ENCODE measurements around the gene WSCD1. TPM values are rescaled to one million over a fixed set of nuclear protein-coding genes. Genes with fewer than 3 reads are reported as not detected.

Gene WSCD1
- total RNA-seq, 1 experiment from 2014 or later, result not detected

- no peaks in the 10 kb centered on the region for H3K36me3 Mint-ChIP-seq (ENCODE audit: insufficient read depth, unreplicated experiment)
- H3K27me3 Mint-ChIP-seq (ENCODE audit: insufficient read depth, unreplicated experiment), result no peaks in the 10 kb centered on the region
- TF ChIP-seq CTCF (IDR thresholded peaks at IDR 0.05; ENCODE audit: insufficient read depth in 1 of 2, low read depth in 1 of 2, low read length in 1 of 2, severe bottlenecking in 1 of 2, unreplicated experiment in 1 of 2), result no peak
- H3K9me3 Mint-ChIP-seq (ENCODE audit: unreplicated experiment), result no peaks in the 10 kb centered on the region
- no peak for DNase-seq
- ChIA-PET CTCF (no interaction called here), POLR2A (no interaction called here)
- BruUV-seq (replicated peaks), result no TSS peak
- Histone ChIP-seq H3K4me3 (ENCODE audit: low read depth, low read length) (no peak overlapping the region), H3K36me3 (ENCODE audit: control insufficient read depth, insufficient read depth, low read length) (no peaks in the 10 kb centered on the region), H3K27me3 (replicated peaks; ENCODE audit: control insufficient read depth, insufficient read depth, low read length) (no peaks in the 10 kb centered on the region), H3K4me1 (no peaks in the 10 kb centered on the region), H3K9me3 (no peaks in the 10 kb centered on the region)
- no peak overlapping the region for H3K27ac Mint-ChIP-seq (ENCODE audit: unreplicated experiment)
- no peak overlapping the region for H3K4me3 Mint-ChIP-seq (ENCODE audit: unreplicated experiment)
- H3K4me1 Mint-ChIP-seq (ENCODE audit: low read depth, unreplicated experiment), result no peaks in the 10 kb centered on the region
- intact Hi-C loops (cut with micrococcal nuclease; ENCODE audit: unreplicated experiment), result no loop called here
These were observed 41.9 kb upstream of the WSCD1 start for GRCh38 chr17:6028294-6028693.

GRCh38 chr17:6035801-6036394 lies 34.3 kb upstream of the WSCD1 start:
- Histone ChIP-seq H3K36me3 (ENCODE audit: control insufficient read depth, insufficient read depth, low read length) (no peaks in the 10 kb centered on the region), H3K27me3 (replicated peaks; ENCODE audit: control insufficient read depth, insufficient read depth, low read length) (no peaks in the 10 kb centered on the region), H3K4me3 (ENCODE audit: low read depth, low read length) (no peak overlapping the region), H3K9me3 (no peaks in the 10 kb centered on the region), H3K4me1 (no peaks in the 10 kb centered on the region)
- no peak for DNase-seq
- no peaks in the 10 kb centered on the region for H3K36me3 Mint-ChIP-seq (ENCODE audit: insufficient read depth, unreplicated experiment)
- no peak overlapping the region for H3K4me3 Mint-ChIP-seq (ENCODE audit: unreplicated experiment)
- TF ChIP-seq CTCF (IDR thresholded peaks at IDR 0.05; ENCODE audit: insufficient read depth in 1 of 2, low read depth in 1 of 2, low read length in 1 of 2, severe bottlenecking in 1 of 2, unreplicated experiment in 1 of 2), result no peak
- CTCF ChIA-PET, result no interaction called here
- intact Hi-C loops (cut with micrococcal nuclease; ENCODE audit: unreplicated experiment), result no loop called here
- H3K27ac Mint-ChIP-seq (ENCODE audit: unreplicated experiment), result no peak overlapping the region
- POLR2A ChIA-PET, result no interaction called here
- no TSS peak for BruUV-seq (replicated peaks)
- peaks cover 7% of the 10 kb centered on the region for H3K27me3 Mint-ChIP-seq (ENCODE audit: insufficient read depth, unreplicated experiment)
- H3K4me1 Mint-ChIP-seq (ENCODE audit: low read depth, unreplicated experiment), result no peaks in the 10 kb centered on the region
- no peaks in the 10 kb centered on the region for H3K9me3 Mint-ChIP-seq (ENCODE audit: unreplicated experiment)

- intact Hi-C loops (cut with micrococcal nuclease; ENCODE audit: unreplicated experiment), result no loop called here
- Mint-ChIP-seq H3K27ac (ENCODE audit: unreplicated experiment) (no peak overlapping the region), H3K9me3 (ENCODE audit: unreplicated experiment) (no peaks in the 10 kb centered on the region), H3K27me3 (ENCODE audit: insufficient read depth, unreplicated experiment) (peaks cover 2% of the 10 kb centered on the region), H3K36me3 (ENCODE audit: insufficient read depth, unreplicated experiment) (no peaks in the 10 kb centered on the region), H3K4me3 (ENCODE audit: unreplicated experiment) (no peak overlapping the region), H3K4me1 (ENCODE audit: low read depth, unreplicated experiment) (no peaks in the 10 kb centered on the region)
- ChIA-PET CTCF (no interaction called here), POLR2A (no interaction called here)
- Histone ChIP-seq H3K4me1 (no peaks in the 10 kb centered on the region), H3K9me3 (no peaks in the 10 kb centered on the region), H3K27me3 (replicated peaks; ENCODE audit: control insufficient read depth, insufficient read depth, low read length) (no peaks in the 10 kb centered on the region), H3K36me3 (ENCODE audit: control insufficient read depth, insufficient read depth, low read length) (no peaks in the 10 kb centered on the region), H3K4me3 (ENCODE audit: low read depth, low read length) (no peak overlapping the region)
- TF ChIP-seq CTCF (IDR thresholded peaks at IDR 0.05; ENCODE audit: insufficient read depth in 1 of 2, low read depth in 1 of 2, low read length in 1 of 2, severe bottlenecking in 1 of 2, unreplicated experiment in 1 of 2), result no peak
- DNase-seq, result no peak
- BruUV-seq (replicated peaks), result no TSS peak
These were observed 29.7 kb upstream of the WSCD1 start for GRCh38 chr17:6040504-6040903.
